Activated CD4-positive, alpha-beta T cell treated with anti-CD3 and anti-CD28 coated beads, Interleukin-10, Interleukin-2, amounts not matched to agents 100 ng/mL and 50 ng/mL, durations not matched to agents 16 hours and 8 hours (primary cell): ENCODE measurements around the gene FABP7.
"Not testable (repeated sequence)": the region's sequence is repeated elsewhere in the genome, so short reads cannot be mapped to it uniquely, and the experiment has no call there.

ENCODE experiments used
- DNase-seq: peaks from one replicate; pipeline ENCODE4 v3.0.0-alpha.2; 2020

The FABP7 gene

GRCh38 chr6:122779667-122780066 lies at the start of gene FABP7:
TSS of gene FABP7 (plus strand) at chr6:122779716. CDS start at chr6:122779795, 79 bp downstream.
- DNase-seq, result no peak

GRCh38 chr6:122730334-122730733 lies 49.2 kb upstream of the FABP7 start:
- no peak for DNase-seq

GRCh38 chr6:122730775-122731386 lies 48.6 kb upstream of the FABP7 start:
- peak; percentile 31 for DNase-seq

GRCh38 chr6:122733259-122733658 lies 46.3 kb upstream of the FABP7 start:
- no peak for DNase-seq

- DNase-seq, result no peak
Observed at GRCh38 chr6:122734529-122735395, 44.8 kb upstream of the FABP7 start.

GRCh38 chr6:122735582-122735981 lies 43.9 kb upstream of the FABP7 start:
- no peak for DNase-seq

GRCh38 chr6:122736163-122736562 lies 43.4 kb upstream of the FABP7 start:
- DNase-seq, result no peak

GRCh38 chr6:122736616-122737015 lies 42.9 kb upstream of the FABP7 start:
- no peak for DNase-seq

- no peak for DNase-seq
Observed at GRCh38 chr6:122740091-122740490, 39.4 kb upstream of the FABP7 start.

GRCh38 chr6:122740936-122741335 lies 38.6 kb upstream of the FABP7 start:
- no peak for DNase-seq

- DNase-seq, result not testable (repeated sequence)
Observed at GRCh38 chr6:122744247-122744646, 35.3 kb upstream of the FABP7 start.

- not testable (repeated sequence) for DNase-seq
Observed at GRCh38 chr6:122744856-122745255, 34.7 kb upstream of the FABP7 start.

- no peak for DNase-seq
Observed at GRCh38 chr6:122746688-122747087, 32.8 kb upstream of the FABP7 start.

GRCh38 chr6:122747573-122747972 lies 31.9 kb upstream of the FABP7 start:
- no peak for DNase-seq

- DNase-seq, result not testable (repeated sequence)
Observed at GRCh38 chr6:122748945-122749344, 30.6 kb upstream of the FABP7 start.

GRCh38 chr6:122749451-122750050 lies 30.0 kb upstream of the FABP7 start:
- no peak for DNase-seq

- DNase-seq, result no peak
Observed at GRCh38 chr6:122751326-122751725, 28.2 kb upstream of the FABP7 start.

- DNase-seq, result no peak
Observed at GRCh38 chr6:122752459-122752858, 27.1 kb upstream of the FABP7 start.

GRCh38 chr6:122753000-122753687 lies 26.4 kb upstream of the FABP7 start:
- DNase-seq, result no peak

GRCh38 chr6:122753688-122754056 lies 25.8 kb upstream of the FABP7 start:
- no peak for DNase-seq

- DNase-seq, result no peak
Observed at GRCh38 chr6:122754191-122754731, 25.3 kb upstream of the FABP7 start.

- no peak for DNase-seq
Observed at GRCh38 chr6:122755901-122756300, 23.6 kb upstream of the FABP7 start.

GRCh38 chr6:122758927-122759334 lies 20.6 kb upstream of the FABP7 start:
- DNase-seq, result no peak
